DLD1 (cell line): ENCODE measurements around the gene SDHC.
"Not testable (repeated sequence)": the region's sequence is repeated elsewhere in the genome, so short reads cannot be mapped to it uniquely, and the experiment has no call there.

Experiments
- in situ Hi-C: cut with HindIII; loops from 2 replicates; pipeline ENCODE4 v1.10.0; 2017; ENCODE audit warnings: low sequenced_read_pairs

The SDHC gene

DNA sequence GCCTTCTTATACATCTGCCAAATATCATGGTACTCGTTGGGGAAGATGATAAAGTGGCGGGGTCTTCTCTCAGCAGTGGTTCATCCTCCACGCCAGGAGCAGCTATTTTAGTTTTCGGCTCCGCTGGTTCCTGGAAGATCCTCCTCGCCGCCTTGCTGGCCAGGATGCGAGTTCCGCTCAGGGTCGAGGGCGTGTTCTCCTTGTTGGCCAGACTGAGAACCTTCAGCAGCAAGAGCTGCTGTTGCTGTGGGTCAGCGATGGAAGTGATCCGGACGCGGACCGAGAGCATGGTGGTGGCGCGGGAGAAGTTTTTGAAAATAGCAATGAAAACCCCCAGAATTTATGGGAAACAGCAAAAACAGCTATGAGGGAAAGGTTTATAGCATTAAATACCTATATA, 64.9 kb downstream of the SDHC start:
- in situ Hi-C loops, result no loop called here

- in situ Hi-C loops, result no loop called here
Observed at GRCh38 chr1:161381707-161382106, 67.5 kb downstream of the SDHC start.

- in situ Hi-C loops, result no loop called here
Observed at GRCh38 chr1:161382214-161383019, 68.2 kb downstream of the SDHC start.

DNA sequence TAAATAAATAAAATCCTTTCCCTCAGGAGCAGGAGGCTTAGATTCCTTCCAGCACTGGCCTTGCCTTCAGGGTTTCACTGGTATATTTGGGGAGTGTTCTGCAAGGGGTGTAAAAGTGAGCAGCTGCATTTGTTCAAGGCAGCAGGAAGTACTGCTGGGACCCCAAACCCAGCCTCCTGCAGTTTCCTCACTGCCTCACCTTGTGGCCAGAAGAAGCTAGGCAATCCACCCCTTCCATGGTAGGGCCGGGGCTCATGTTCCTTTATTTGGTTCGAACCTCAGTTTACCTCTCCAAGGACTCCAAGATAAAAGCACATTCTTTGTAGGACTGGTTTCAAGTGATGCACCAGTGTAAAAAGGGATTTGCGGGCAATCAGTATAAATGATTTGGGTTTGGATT, 74.5 kb downstream of the SDHC start:
- in situ Hi-C loops, result no loop called here

GRCh38 chr1:161389158-161389557, 75.0 kb downstream of the SDHC start:
- in situ Hi-C loops, result not testable (repeated sequence)

GRCh38 chr1:161389691-161390558, 75.7 kb downstream of the SDHC start:
- in situ Hi-C loops, result no loop called here

DNA sequence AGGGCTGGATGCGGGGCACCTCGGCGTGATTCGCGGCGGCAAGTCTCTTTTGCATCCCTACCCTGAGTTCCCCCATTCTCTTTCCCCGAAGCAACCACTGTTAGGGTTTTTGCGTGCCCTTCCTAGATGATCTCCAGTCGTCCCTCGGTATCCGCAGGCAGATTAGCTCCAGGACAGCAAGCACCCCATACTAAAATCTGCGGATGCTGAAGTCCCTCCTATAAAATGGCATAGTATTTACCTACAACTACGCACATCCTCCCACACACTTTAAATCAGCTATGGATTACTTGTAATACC, 76.3 kb downstream of the SDHC start:
- in situ Hi-C loops, result no loop called here

DNA sequence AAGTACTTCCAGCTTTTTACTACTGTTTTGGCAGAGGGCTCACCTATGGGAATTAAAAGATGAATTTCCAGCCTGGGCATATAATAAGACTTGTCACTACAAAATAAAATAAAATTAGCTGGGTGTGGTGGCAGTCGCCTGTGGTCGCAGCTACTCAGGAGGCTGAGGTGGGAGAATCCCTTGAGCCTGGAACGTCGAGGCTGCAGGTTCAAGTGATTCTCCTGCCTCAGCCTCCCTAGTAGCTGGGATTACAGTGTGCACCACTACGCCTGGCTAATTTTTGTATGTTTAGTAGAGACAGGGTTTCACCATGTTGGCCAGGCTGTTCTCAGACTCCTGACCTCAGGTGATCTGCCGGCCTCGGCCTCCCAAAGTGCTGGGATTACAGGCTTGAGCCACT, 77.0 kb downstream of the SDHC start:
- in situ Hi-C loops, result not testable (repeated sequence)

DNA sequence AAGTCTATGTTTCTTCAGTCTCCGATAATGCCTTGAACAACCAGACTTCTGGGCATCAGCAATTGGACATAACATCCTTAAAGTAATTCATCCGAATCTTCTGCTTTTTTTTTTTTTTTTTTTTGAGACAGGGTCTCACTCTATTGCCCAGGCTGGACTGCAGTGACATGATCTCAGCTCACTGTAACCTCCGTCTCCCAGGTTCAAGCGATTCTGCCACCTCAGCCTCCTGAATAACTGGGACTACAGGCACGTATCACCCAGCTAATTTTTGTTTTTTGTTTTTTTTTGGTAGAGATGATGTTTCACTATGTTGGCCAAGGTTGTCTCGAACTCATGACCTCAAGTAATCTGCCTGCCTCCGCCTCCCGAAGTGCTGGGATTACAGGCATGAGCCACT, 77.4 kb downstream of the SDHC start:
- in situ Hi-C loops, result no loop called here

GRCh38 chr1:161393151-161393550, 79.0 kb downstream of the SDHC start:
- in situ Hi-C loops, result no loop called here

- in situ Hi-C loops, result not testable (repeated sequence)
Observed at GRCh38 chr1:161397038-161397437, 82.9 kb downstream of the SDHC start.

DNA sequence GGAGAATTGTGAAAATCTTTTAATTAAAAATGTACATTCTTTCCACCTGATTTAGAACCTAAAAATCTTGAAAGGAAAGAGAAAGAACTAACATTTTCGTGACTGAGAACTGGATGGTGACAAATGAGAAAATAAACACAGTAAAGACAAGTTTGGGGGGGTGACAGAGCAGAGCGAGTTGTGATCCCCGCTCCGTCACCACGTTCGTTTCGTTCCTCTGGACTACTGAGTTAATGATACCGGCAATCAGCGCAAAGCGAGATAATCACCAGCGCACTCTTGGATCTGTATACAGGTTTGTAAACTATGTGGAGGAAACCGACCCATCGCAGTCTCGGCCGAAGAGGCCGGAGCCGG, 84.7 kb downstream of the SDHC start:
- in situ Hi-C loops, result no loop called here

GRCh38 chr1:161399257-161399998, 85.2 kb downstream of the SDHC start:
- in situ Hi-C loops, result no loop called here

- in situ Hi-C loops, result no loop called here
Observed at GRCh38 chr1:161402446-161402845, 88.3 kb downstream of the SDHC start.

DNA sequence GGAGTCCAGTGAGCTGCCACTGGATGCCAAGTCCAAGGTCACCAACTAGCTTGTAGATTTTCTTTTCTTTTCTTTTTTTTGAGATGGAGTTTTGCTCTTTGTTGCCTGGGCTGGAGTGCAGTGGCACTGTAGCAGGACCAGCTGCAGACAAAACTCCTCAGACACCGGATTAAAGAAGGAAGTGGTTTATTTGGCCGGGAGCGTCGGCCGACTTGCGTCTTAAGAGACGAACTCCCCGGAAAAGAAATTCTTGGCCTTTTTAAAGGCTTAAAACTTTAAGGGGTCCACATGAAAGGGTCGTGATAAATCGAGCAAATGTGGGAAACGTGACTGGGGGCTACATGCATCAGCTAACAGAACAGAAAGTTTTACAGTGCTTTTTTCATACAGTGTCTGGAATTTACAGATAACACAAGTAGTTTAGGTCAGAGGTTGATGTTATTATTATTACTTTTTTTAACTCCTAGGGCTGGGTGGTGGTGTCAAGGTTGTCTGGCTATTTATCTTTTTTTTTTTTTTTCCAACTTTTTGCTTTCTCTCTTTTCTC, 89.9 kb downstream of the SDHC start:
- in situ Hi-C loops, result no loop called here

DNA sequence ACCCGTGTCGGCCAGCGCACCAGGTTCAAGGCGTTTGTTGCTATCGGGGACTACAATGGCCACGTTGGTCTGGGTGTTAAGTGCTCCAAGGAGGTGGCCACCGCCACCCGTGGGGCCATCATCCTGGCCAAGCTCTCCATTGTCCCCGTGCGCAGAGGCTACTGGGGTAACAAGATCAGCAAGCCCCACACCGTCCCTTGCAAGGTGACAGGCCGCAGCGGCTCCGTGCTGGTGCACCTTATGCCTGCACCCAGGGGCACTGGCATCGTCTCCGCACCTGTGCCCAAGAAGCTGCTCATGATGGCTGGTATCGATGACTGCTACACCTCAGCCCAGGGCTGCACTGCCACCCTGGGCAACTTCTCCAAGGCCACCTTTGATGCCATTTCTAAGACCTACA, 92.4 kb downstream of the SDHC start:
- in situ Hi-C loops, result not testable (repeated sequence)

GRCh38 chr1:161407451-161407985, 93.3 kb downstream of the SDHC start:
- in situ Hi-C loops, result no loop called here

- in situ Hi-C loops, result no loop called here
Observed at GRCh38 chr1:161408429-161409052, 94.4 kb downstream of the SDHC start.

GRCh38 chr1:161409848-161410635, 95.9 kb downstream of the SDHC start:
- in situ Hi-C loops, result not testable (repeated sequence)

GRCh38 chr1:161410636-161410970, 96.4 kb downstream of the SDHC start:
- in situ Hi-C loops, result not testable (repeated sequence)
